NCI-H2081 (cell line): ENCODE measurements around the gene RSPH4A.
"Not testable (repeated sequence)": the region's sequence is repeated elsewhere in the genome, so short reads cannot be mapped to it uniquely, and the experiment has no call there.

ENCODE experiments used
- DNase-seq, 2 experiments: peaks; one replicate each; lab custom pipeline; 2025; lab: John Stamatoyannopoulos, UW

RSPH4A gene

GRCh38 chr6:116629563-116629981 lies 13.3 kb downstream of the RSPH4A start:
- DNase-seq: no peak

GRCh38 chr6:116631379-116631990 lies 15.2 kb downstream of the RSPH4A start:
- peak; percentile 12 to 61 for DNase-seq

DNA sequence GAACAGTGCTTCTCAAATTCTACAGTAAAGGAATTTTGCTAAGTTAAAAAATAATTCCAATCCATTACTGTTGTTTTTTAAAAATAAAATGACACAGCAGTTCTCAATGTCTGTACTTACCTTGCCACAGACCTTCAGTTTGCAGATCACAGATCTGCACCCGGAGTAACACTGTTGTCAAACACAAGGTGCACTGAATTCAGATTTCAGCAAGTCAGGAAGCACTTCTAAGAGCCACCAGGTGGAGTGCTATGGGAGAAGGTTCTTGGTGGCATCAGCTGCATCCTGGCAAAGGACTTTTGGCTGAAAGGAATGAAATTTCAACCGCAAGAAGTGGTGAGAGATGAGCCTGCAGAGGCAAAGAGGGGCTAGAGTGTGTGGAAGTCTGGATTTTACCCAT lies 17.4 kb downstream of the RSPH4A start:
- DNase-seq: peak in 1 of 2 experiments; percentile 6

- DNase-seq: no peak
Measured at GRCh38 chr6:116648156-116648555, 31.9 kb downstream of the RSPH4A start.

DNA sequence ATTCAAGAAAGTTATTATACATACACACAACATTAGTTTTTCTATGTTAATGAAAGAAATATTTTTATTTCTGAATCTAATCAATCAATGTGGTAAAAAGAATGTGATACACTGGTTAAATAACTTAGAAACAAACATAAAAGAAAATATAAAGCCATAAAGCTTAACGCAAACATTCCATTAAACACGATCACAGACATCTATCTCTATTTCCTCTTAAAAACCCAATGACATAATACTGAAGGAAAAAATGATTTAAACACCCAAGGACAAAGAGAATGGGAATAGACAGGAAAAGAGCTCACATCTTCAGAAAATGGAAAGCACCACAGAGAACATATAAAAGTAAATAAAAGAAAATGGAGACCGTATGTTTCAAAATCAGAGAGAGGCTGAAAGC lies 32.9 kb downstream of the RSPH4A start:
- DNase-seq: no peak

DNA sequence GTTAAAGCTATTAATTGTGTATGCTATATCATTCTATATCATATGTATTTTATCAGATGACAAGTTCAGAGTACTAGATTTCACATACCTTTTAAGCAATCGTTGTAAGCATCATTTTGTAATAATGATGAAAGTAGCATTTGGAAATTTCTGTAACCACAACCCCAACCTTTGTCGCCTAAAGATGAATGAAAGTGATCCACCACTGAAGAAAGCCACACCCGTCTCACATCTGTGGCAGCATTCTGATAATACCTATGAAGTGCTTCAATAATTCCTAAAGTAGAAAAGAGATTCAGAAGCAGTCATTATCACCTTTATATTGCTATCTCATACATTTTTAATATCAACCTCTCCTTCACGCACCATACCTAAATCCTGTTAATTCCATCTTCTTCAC lies 35.6 kb downstream of the RSPH4A start:
- no peak for DNase-seq

DNA sequence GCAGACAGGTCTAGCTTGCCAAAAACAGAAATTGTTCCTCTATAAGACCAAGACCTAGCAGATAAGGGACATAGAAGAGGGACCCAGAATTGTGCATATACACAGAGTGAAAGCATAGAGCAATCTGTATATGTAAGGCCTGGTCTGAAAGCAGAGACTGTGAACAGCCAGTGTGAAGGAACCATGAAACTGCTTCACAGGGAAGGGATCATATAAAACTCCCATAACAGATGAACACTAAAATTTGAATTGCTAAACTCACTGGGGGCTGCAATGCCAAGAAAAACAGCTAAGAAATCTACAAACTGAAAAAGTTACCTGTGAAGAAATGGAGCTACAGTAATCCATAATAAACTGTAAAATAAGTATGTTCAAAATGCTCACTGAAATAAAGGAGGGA lies 45.3 kb downstream of the RSPH4A start:
- no peak for DNase-seq

GRCh38 chr6:116662202-116662601 lies 45.9 kb downstream of the RSPH4A start:
- no peak for DNase-seq

DNA sequence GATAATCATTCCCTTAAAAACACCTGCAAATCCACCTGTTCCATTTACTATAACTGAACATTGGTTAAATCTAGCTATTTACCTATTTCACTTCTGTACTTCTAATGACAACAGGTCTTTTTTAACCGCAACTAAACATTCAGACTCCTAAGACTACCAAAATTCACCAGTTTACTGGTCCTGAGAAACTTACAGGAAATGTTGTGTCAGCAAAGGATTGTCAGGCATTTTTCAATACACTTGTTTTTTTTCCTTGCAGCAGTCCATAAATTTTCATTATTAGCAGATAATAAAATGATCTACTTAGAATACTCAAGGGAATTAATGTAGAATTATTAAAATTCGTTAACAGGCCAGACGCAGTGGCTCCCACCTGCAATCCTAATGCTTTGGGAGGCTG lies 47.0 kb downstream of the RSPH4A start:
- no peak for DNase-seq

DNA sequence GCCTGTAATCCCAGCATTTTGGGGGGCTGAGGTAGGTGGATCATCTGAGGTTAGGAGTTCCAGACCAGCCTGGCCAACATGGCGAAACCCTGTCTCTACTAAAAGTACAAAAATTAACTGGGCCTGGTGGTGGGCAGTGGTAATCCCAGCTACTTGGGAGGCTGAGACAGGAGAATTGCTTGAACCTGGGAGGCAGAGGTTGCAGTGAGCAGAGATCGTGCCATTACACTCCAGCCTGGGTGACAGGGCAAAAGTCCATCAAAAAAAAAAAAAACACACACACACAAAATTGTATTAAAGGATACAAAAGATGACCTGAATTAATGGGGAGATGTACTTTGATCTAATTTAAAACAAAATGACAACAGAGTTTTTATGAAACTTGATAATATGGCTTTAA lies 47.9 kb downstream of the RSPH4A start:
- DNase-seq: not testable (repeated sequence)

DNA sequence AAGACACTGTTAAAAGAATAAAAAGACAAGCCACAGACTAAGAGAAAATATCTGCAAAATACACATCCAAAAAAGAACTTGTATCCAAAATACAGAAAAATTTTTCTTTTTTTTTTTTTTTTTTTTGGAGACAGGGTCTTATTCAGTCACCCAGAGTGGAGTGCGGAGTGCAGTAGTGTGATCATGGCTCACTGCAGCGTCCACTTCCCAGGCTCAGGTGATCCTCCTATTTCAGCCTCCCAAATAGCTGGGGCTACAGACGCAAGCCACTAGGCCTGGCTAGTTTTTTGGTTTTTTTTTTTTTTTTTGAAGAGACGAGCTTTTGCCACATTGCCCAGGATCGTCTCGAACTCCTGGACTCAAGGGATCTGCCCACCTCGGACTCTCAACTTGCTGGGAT lies 49.2 kb downstream of the RSPH4A start:
- DNase-seq: no peak

- no peak for DNase-seq
Measured at GRCh38 chr6:116666869-116667268, 50.6 kb downstream of the RSPH4A start.

- no peak for DNase-seq
Measured at GRCh38 chr6:116667623-116668022, 51.3 kb downstream of the RSPH4A start.

- DNase-seq: no peak
Measured at GRCh38 chr6:116672306-116672705, 56.0 kb downstream of the RSPH4A start.

GRCh38 chr6:116676021-116676420 lies 59.7 kb downstream of the RSPH4A start:
- DNase-seq: no peak

DNA sequence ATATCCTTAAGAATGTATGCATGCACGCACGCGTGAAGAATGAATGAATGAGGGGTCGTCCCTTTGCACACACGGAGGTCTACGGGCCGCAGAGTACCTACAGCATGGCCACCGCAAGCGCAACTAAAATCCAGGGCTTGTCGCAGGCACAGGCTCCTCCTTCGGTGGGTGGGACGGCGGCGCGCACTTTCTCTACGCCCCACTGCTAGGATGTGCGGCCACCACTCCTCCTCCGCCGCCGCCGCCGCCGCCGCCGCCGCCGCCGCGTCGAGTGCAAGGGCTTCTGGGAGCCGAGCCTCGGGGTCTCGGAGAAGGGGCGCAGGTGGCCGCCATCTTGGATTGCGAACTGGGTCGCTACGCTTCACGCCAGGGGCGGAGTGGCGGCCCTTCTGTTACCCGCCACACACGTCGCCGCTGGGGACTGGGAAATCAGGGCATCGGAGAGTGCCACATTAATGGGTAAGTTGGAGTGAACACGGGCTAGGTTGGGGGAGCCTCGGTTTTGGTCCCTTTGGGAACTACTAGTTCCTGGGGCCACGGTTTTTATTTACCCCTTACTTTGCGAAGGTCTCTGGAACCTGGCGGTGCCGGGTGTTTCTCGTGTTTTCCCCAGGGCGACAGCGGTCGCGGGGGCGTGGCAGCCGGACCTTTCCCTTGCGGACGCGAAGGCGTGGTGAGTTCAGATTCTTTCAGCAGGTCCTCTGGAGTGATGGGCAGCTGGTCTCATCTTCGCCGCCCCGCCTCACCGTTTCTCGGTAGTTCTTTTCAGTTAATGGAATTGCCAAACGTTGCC lies 64.8 kb downstream of the RSPH4A start, which contains the start of gene KPNA5:
Gene KPNA5, plus strand, starts transcription at position 332 of the 793 bp plus-strand sequence. Its CDS starts 124 bp downstream, at position 456.
- peak; percentile 86 to 90 for DNase-seq

DNA sequence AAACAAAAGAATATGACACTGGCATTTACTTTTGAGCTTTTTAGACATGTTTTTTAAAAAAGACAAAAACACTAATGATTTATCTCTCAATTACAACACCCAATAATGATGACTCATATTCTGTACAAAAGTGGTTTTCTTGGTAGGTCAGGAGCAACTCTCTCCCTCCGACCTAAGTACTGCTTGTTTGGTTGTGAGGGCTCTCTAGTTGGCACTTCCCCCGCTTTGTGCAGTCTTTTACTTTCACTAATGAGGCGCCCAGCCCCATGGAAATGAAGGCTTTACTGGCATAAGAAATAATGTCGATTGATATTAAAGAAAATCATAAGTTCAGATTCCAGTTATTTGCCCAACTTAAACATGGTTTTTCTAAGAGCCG lies 66.0 kb downstream of the RSPH4A start:
- peak in 1 of 2 experiments; percentile 25 for DNase-seq
